ENCODE results near the gene FADS1.

The FADS1 gene

GRCh38 chr11:61840371-61840770 is 23.6 kb upstream of the FADS1 start:
- TF ChIP-seq MYC (IDR thresholded peaks at IDR 0.05; ENCODE audit: low read depth, low read length) (no peak), POLR2A (IDR thresholded peaks at IDR 0.05; ENCODE audit: extremely low read depth, insufficient read length) (no peak)
- TF ChIP-seq, protein P1, sequence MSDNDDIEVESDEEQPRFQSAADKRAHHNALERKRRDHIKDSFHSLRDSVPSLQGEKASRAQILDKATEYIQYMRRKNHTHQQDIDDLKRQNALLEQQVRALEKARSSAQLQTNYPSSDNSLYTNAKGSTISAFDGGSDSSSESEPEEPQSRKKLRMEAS (IDR thresholded peaks at IDR 0.05; ENCODE audit: low read depth, low read length), result no peak
- TF ChIP-seq, protein P2, sequence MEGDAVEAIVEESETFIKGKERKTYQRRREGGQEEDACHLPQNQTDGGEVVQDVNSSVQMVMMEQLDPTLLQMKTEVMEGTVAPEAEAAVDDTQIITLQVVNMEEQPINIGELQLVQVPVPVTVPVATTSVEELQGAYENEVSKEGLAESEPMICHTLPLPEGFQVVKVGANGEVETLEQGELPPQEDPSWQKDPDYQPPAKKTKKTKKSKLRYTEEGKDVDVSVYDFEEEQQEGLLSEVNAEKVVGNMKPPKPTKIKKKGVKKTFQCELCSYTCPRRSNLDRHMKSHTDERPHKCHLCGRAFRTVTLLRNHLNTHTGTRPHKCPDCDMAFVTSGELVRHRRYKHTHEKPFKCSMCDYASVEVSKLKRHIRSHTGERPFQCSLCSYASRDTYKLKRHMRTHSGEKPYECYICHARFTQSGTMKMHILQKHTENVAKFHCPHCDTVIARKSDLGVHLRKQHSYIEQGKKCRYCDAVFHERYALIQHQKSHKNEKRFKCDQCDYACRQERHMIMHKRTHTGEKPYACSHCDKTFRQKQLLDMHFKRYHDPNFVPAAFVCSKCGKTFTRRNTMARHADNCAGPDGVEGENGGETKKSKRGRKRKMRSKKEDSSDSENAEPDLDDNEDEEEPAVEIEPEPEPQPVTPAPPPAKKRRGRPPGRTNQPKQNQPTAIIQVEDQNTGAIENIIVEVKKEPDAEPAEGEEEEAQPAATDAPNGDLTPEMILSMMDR (IDR thresholded peaks at IDR 0.05; ENCODE audit: low read depth, low read length), result no peak
- no peak for DNase-seq (ENCODE audit: low read depth)

GRCh38 chr11:61839742-61840141 is 22.9 kb upstream of the FADS1 start:
- H3K4me3 ChIP-seq (ENCODE audit: low read depth, low read length), result no peak overlapping the region
- TF ChIP-seq POLR2A (IDR thresholded peaks at IDR 0.05; ENCODE audit: extremely low read depth, insufficient read length) (no peak), MYC (IDR thresholded peaks at IDR 0.05; ENCODE audit: low read depth, low read length) (no peak)
- TF ChIP-seq, protein P2 (IDR thresholded peaks at IDR 0.05; ENCODE audit: low read depth, low read length), result no peak
- TF ChIP-seq, protein P1 (IDR thresholded peaks at IDR 0.05; ENCODE audit: low read depth, low read length), result no peak
- DNase-seq (ENCODE audit: low read depth), result no peak

More at GRCh38 chr11:61840371-61840770, 23.6 kb upstream of the FADS1 start:
- no peak overlapping the region for H3K4me3 ChIP-seq (ENCODE audit: low read depth, low read length)

- no peak for TF ChIP-seq MYC (IDR thresholded peaks at IDR 0.05; ENCODE audit: low read depth, low read length)
- no peak for TF ChIP-seq POLR2A (IDR thresholded peaks at IDR 0.05; ENCODE audit: extremely low read depth, insufficient read length)
- TF ChIP-seq, protein P1 (IDR thresholded peaks at IDR 0.05; ENCODE audit: low read depth, low read length), result no peak
- TF ChIP-seq, protein P2 (IDR thresholded peaks at IDR 0.05; ENCODE audit: low read depth, low read length), result no peak
- DNase-seq (ENCODE audit: low read depth), result no peak
- H3K4me3 ChIP-seq (ENCODE audit: low read depth, low read length), result no peak overlapping the region
Measured at GRCh38 chr11:61838921-61839320, 22.1 kb upstream of the FADS1 start.

- TF ChIP-seq POLR2A (IDR thresholded peaks at IDR 0.05; ENCODE audit: extremely low read depth, insufficient read length) (no peak), MYC (IDR thresholded peaks at IDR 0.05; ENCODE audit: low read depth, low read length) (no peak)
- TF ChIP-seq, protein P2 (IDR thresholded peaks at IDR 0.05; ENCODE audit: low read depth, low read length), result no peak
- TF ChIP-seq, protein P1 (IDR thresholded peaks at IDR 0.05; ENCODE audit: low read depth, low read length), result no peak
- DNase-seq (ENCODE audit: low read depth), result no peak
- H3K4me3 ChIP-seq (ENCODE audit: low read depth, low read length), result no peak overlapping the region
Measured at GRCh38 chr11:61838501-61838900, 21.7 kb upstream of the FADS1 start.

GRCh38 chr11:61837411-61838005 is 20.7 kb upstream of the FADS1 start:
- TF ChIP-seq POLR2A (IDR thresholded peaks at IDR 0.05; ENCODE audit: extremely low read depth, insufficient read length) (no peak), MYC (IDR thresholded peaks at IDR 0.05; ENCODE audit: low read depth, low read length) (no peak)
- TF ChIP-seq, protein P2 (IDR thresholded peaks at IDR 0.05; ENCODE audit: low read depth, low read length), result no peak
- TF ChIP-seq, protein P1 (IDR thresholded peaks at IDR 0.05; ENCODE audit: low read depth, low read length), result no peak
- no peak overlapping the region for H3K4me3 ChIP-seq (ENCODE audit: low read depth, low read length)
- DNase-seq (ENCODE audit: low read depth), result no peak
